Spleen (tissue), 7 donors: ENCODE measurements around the gene CDH13.

Experiments used
- CTCF ChIP-seq, 11 experiments: fragments of 200-600 bp in 7 of 11; fragments of 450-650 bp in 4 of 11; sonication (generic) in 4 of 11; IDR thresholded peaks in 8 of 11; conservative IDR thresholded peaks in 3 of 11; 1 replicate in 7 of 11; 2 replicates in 4 of 11; pipeline versions ENCODE4 v1.4.0 to v1.8.0; 2016 to 2021; ENCODE audit warnings: antibody characterized with exemption in 11 of 11, inconsistent platforms in 4 of 11, mild to moderate bottlenecking in 1 of 11
- POLR2A ChIP-seq, 3 donors: fragments of 450-650 bp; IDR thresholded peaks; one replicate each; pipeline ENCODE4 v1.5.1; 2017; ENCODE audit warnings: antibody characterized with exemption in 3 of 3, mild to moderate bottlenecking in 1 of 3
- POLR2AphosphoS5 ChIP-seq, 3 donors: sonication (generic); formaldehyde crosslinking; IDR thresholded peaks; one replicate each; pipeline ENCODE4 v1.5.1; 2017; ENCODE audit warnings: antibody characterized with exemption in 3 of 3
- donor health status: DM: no; HTN: no; CAD: no; lungs with moderate emphysema.
- donor health status: DM: no; HTN: no; CAD: no.
- donor health status: DM: no; HTN: no; CAD: no.

DNA sequence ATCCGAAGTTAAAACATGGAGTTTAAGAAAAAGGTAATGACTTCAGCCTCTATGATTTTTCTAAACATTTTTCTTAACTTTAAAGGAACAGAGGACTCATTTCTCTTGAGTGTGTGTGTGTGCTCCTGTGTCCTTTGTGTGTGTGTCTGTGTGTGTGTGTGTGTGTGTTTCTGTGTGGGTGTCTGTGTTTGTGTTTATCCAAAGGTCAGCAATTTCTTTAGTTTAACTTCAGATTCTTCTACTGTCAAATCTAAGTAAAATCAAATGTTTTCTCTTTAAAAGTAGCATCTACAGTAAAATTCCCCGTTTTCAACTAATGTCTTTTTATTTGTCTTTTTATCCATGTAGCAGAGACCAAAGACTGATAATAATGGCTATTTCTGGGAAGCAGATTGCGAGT is 1212.8 kb downstream of the CDH13 start:
- TF ChIP-seq CTCF (IDR thresholded peaks at IDR 0.05 in 8 of 11, conservative IDR thresholded peaks at IDR 0.05 in 3 of 11) = no peak
- TF ChIP-seq POLR2AphosphoS5 (IDR thresholded peaks at IDR 0.05) = no peak
- no peak for TF ChIP-seq POLR2A (IDR thresholded peaks at IDR 0.05)
